ENCODE measurements around the gene CD151.

CD151 gene

DNA sequence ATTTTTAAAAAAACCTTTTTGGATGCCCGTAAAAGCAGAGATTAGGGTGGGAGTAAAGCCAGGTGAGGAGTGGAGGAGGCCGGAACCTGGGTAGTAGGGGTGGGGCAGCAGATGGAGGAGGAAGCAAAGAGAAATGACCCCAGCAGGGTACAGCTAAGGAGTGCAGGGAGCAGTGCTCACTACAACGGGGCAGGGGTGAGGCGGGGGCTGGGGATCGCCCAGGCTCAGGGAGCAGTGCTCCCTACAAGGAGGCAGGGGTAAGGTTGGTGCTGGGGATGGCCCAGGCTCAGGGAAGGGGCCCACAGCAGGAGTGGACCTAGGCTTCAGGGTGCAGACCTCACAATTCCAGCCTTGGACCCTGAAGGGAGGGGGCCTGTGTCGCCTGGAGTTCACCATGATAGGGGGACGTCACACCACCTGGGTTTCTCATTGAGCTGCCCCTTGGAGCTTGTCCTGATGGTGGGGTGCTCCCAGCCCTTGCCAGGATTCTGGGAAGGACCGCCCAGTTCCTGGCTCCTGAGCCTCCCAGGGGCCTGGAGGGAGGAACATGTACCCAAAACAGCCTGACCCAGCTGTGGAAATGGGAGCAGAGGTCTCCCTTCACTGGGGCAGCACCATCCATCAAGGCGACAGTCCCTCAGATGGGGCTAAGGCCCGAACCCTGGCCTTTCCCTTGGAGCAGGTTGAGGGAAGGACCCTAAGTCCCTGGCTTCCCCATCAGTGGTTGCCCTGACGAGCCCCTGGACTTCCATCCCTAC, 16.9 kb upstream of the CD151 start:
- DNase-seq, result no peak

- DNase-seq, result no peak
Measured at GRCh38 chr11:816433-816779, 16.3 kb upstream of the CD151 start.

- DNase-seq, result peak; percentile 56
Measured at GRCh38 chr11:818396-819128, 14.2 kb upstream of the CD151 start, which contains the start of gene PNPLA2. TSS of gene PNPLA2 (plus strand) at chr11:818914. CDS start at chr11:819719, 805 bp downstream.

DNA sequence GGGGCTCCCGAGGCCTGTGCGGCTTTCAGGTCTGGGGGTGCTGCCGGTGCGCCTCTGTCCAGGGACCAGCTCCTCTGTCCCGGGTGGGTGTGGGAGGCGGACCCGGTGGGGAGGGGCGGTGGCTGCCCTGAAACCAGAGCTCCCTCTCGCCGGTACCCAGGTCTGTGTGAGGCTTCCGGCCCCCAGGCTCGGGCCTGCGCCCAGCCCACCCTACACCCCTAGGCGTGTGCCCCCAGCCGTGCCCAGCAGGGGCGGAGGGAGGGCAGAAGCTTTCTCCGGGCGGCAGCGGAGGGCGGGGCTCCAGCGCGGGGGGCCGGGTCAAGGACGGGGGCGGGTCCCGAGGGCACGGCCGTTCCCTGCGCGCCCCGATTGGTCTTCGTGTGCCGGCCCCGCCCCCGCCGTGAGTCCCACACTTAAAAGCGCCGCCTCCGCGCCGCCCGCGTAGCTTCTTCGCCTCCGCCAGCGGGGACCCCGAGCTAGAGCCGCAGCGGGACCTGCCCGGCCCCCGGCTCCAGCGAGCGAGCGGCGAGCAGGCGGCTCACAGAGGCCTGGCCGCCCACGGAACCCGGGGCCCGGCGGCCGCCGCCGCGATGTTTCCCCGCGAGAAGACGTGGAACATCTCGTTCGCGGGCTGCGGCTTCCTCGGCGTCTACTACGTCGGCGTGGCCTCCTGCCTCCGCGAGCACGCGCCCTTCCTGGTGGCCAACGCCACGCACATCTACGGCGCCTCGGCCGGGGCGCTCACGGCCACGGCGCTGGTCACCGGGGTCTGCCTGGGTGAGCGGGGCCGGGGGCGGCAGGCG, 13.4 kb upstream of the CD151 start:
- peak; percentile 91 for DNase-seq

- DNase-seq, result peak; percentile 47
Measured at GRCh38 chr11:819943-820649, 12.7 kb upstream of the CD151 start.

GRCh38 chr11:820655-821511, 11.9 kb upstream of the CD151 start:
- peak; percentile 45 for DNase-seq

DNA sequence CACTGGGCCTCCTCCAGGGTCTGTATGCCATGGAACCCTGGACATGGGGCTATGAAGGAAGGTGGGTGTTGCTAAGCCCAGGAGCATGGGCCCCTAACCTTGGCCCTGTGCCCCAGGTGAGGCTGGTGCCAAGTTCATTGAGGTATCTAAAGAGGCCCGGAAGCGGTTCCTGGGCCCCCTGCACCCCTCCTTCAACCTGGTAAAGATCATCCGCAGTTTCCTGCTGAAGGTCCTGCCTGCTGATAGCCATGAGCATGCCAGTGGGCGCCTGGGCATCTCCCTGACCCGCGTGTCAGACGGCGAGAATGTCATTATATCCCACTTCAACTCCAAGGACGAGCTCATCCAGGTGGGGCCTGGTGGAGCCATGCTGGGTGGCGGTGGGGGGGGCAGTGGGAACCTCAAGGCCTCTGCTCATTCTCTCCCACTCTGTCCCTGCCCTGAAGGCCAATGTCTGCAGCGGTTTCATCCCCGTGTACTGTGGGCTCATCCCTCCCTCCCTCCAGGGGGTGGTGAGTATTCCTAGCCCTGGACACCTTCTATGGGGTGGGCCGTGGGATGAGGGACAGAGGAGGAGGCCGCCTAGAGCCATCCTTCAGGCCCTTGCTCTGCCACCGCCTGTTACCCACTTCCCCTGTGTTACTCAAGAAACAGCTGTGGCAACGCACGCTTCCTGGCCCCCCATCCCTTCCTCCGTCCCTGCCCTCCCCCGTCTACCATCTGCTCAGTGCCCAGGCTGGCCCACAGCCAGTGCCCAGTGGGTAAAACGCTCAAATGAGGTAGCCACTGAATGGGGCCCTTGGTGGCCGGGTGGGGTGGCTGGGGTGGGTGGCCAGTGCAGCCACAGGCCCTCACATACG, 11.0 kb upstream of the CD151 start:
- DNase-seq, result no peak

DNA sequence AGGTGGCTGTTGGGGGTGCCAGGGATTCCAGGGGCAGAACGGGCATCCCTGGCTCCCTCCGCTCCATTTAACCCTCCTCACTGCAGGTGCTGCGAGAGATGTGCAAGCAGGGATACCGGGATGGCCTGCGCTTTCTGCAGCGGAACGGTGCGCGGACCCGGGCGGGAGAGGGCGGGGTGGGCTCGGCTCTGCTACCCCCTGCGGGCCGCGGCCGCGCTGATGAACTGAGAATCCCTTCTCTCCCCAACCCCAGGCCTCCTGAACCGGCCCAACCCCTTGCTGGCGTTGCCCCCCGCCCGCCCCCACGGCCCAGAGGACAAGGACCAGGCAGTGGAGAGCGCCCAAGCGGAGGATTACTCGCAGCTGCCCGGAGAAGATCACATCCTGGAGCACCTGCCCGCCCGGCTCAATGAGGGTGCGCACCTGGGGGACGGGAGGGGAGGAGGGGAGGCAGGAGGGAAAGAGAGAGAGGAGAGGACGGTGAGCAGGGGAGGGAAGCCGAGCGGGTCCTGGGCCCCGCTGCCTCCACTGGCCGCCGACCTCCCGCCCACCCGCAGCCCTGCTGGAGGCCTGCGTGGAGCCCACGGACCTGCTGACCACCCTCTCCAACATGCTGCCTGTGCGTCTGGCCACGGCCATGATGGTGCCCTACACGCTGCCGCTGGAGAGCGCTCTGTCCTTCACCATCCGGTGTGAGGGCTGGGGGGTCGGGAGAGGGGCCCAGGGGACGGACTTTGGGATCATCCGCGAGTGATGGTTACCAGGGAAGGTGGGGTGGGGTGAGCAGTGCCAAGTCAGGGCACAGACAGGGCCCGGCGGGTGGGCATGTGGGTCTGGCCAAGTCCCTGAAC, 9.1 kb upstream of the CD151 start:
- DNase-seq, result no peak

GRCh38 chr11:824292-824880, 8.4 kb upstream of the CD151 start:
- DNase-seq, result no peak

- DNase-seq, result no peak
Measured at GRCh38 chr11:824942-825341, 7.8 kb upstream of the CD151 start.

DNA sequence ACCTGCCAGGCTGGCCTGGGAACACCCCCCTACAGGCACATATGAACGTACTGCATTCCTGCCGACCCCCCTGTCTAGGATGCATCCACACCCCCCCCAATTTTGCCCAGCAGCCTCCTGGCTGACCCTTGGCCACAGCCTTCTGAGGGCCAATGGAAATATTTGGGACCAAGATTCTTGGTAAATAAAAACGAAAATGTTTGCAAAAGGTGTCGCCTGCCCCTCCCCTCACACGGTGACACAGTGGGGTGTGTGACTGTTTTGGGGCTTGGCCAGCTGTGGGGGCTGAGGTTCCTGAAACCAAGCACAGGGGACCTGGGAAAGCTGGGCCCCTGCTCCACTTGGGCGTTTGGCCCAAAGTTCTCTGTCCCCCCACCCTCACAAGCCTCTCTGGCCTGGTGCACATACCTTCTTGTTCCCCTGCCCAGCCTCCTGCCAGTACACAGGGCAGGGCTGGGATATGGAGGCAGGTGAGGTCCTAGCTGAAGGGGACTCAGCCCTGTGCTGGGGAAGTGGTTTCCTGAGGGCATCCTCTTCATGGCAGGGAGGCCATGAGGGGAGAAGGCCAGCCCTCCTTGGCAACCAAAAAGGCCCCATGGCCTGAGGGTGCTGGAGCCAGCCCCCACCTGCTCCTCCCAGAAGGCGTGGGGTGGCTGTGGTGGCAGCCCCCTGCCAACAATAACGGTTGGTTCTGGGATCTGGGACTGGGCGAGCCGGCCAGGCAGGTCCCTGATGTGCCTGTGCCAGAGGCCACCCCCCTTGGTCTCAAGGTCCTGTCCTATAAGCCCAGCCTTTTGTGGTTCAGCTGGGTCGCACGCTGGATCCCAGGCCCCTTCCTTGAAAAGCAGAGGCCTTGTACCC, 7.2 kb upstream of the CD151 start:
- DNase-seq, result no peak

DNA sequence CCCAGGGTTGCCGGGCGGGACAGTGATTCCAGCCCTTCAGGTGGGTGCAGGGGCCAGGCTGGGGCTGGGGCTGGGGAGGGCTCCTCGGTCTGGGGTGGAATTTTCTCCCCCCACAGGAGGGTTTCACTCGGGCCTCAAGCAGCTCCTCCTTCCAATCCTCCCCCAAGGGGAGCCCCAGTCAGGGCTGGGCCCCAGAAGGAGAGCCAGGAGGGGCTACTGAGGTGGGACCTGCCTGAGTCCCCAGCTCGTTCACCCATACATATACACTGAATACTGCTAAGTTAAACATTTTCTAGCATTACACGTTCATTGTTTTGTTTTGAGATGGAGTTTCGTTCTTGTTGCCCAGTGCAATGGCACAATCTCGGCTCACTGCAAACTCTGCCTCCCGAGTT, 6.5 kb upstream of the CD151 start:
- DNase-seq, result no peak

GRCh38 chr11:826836-827145, 6.0 kb upstream of the CD151 start:
- DNase-seq, result no peak

- DNase-seq, result no peak
Measured at GRCh38 chr11:827146-827896, 5.4 kb upstream of the CD151 start.

GRCh38 chr11:827897-828192, 4.9 kb upstream of the CD151 start, which contains the start of gene CRACR2B:
TSS of gene CRACR2B (plus strand) at chr11:827919. CDS start at chr11:828608, 689 bp downstream.
- DNase-seq, result no peak

GRCh38 chr11:828506-829175, 4.1 kb upstream of the CD151 start:
- no peak for DNase-seq

DNA sequence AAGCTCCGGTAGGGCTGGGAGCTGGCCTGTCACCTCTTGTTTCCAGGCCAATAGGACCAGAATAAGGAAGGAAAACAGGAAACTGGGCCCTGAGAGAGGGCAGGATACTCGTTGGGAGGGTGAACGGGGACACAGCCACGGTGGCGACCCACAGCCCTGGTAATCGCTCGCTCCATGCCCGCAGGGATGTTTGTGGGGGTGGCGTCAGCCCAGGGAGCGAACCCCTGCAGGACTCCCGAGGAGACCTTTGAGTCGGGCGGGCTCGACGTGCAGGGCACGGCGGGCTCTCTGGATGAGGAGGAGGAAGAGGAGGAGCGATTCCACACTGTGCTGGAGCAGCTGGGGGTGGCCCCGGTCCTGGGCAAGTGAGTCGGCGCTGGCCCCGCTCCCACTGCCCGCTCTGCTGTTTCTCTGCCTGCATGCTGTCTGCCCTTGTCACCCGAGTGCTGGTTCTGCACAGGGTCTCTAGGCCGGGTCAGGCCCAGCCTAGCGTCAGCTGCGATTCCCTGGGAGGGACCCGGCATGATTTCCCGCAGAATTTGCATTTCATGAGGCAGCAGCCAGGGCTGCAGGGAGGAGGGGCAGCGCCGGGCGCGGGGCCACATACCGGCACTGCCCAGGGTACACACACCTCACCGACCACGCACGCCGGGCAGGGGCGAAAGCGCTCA, 3.4 kb upstream of the CD151 start:
- peak; percentile 29 for DNase-seq
